B cell (primary cell): ENCODE results near the gene SIRPB2.

Experiments
- EZH2 ChIP-seq: IDR thresholded peaks from 2 replicates; pipeline ENCODE4 v1.6.1; 2012; ENCODE audit warnings: borderline replicate concordance, low read depth, mild to moderate bottlenecking, moderate library complexity, low read length; ENCODE audit not compliant: insufficient read depth, poor library complexity, severe bottlenecking
- TF ChIP-seq, protein P1 (sequence below): fragments of 200-600 bp; IDR thresholded peaks from one replicate; pipeline ENCODE4 v1.8.0; 2022; ENCODE audit warnings: antibody characterized with exemption, mild to moderate bottlenecking

DNA sequence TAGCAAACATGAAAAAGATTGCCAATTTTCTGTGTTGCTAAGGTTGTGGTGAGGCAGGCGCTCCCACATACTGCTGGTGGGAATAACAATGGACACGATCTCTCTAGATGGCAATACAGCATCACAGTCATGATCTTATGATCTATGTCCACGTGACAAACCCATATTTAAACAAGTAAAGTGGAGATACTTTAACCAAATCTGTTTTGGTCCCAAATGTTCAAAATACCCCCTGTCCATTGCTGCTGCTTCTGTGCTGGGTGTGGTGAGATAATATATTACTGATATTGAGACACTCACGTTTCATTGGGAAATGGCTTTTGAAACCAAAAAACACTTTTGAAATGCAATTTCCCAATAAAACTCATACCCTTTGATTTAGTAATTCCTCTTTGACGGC lies 43.3 kb upstream of the SIRPB2 start:
- TF ChIP-seq EZH2: no peak
- TF ChIP-seq, protein P1, sequence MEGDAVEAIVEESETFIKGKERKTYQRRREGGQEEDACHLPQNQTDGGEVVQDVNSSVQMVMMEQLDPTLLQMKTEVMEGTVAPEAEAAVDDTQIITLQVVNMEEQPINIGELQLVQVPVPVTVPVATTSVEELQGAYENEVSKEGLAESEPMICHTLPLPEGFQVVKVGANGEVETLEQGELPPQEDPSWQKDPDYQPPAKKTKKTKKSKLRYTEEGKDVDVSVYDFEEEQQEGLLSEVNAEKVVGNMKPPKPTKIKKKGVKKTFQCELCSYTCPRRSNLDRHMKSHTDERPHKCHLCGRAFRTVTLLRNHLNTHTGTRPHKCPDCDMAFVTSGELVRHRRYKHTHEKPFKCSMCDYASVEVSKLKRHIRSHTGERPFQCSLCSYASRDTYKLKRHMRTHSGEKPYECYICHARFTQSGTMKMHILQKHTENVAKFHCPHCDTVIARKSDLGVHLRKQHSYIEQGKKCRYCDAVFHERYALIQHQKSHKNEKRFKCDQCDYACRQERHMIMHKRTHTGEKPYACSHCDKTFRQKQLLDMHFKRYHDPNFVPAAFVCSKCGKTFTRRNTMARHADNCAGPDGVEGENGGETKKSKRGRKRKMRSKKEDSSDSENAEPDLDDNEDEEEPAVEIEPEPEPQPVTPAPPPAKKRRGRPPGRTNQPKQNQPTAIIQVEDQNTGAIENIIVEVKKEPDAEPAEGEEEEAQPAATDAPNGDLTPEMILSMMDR: no peak
